Liver (tissue), 3 donors: ENCODE data around the gene TBX2.

Experiments
- RAD21 ChIP-seq, 2 donors: IDR thresholded peaks; 2 replicates each; pipeline ENCODE4 v1.6.1; 2016; ENCODE audit warnings: antibody characterized with exemption in 2 of 2, mild to moderate bottlenecking in 2 of 2
- SP1 ChIP-seq: IDR thresholded peaks from 2 replicates; pipeline ENCODE4 v1.6.1; 2018; ENCODE audit warnings: antibody characterized with exemption, mild to moderate bottlenecking
- TAF1 ChIP-seq: conservative IDR thresholded peaks from 2 replicates; pipeline ENCODE4 v1.6.1; 2016; ENCODE audit warnings: antibody characterized with exemption, mild to moderate bottlenecking
- YY1 ChIP-seq: IDR thresholded peaks from 2 replicates; pipeline ENCODE4 v1.6.1; 2016; ENCODE audit warnings: antibody characterized with exemption, mild to moderate bottlenecking
- TF ChIP-seq, protein P1 (sequence below): fragments of 150-350 bp; IDR thresholded peaks from 2 replicates; pipeline ENCODE4 v1.5.1; 2017; ENCODE audit warnings: improper control_type of control experiment, low read depth, low read length; ENCODE audit not compliant: missing input control
- TF ChIP-seq, protein P2 (sequence below): IDR thresholded peaks from 2 replicates; pipeline ENCODE4 v1.6.1; 2016; ENCODE audit warnings: antibody characterized with exemption
- TF ChIP-seq, protein P3 (sequence below): IDR thresholded peaks from 2 replicates; pipeline ENCODE4 v1.6.1; 2016; ENCODE audit warnings: antibody characterized with exemption
- TF ChIP-seq, protein P4 (sequence below): IDR thresholded peaks from 2 replicates; pipeline ENCODE4 v1.6.1; 2016; ENCODE audit warnings: antibody characterized with exemption
- donor health status: healthy.
- donor health status: healthy.

GRCh38 chr17:61394630-61395408 lies 4.8 kb upstream of the TBX2 start:
- TF ChIP-seq, protein P1, sequence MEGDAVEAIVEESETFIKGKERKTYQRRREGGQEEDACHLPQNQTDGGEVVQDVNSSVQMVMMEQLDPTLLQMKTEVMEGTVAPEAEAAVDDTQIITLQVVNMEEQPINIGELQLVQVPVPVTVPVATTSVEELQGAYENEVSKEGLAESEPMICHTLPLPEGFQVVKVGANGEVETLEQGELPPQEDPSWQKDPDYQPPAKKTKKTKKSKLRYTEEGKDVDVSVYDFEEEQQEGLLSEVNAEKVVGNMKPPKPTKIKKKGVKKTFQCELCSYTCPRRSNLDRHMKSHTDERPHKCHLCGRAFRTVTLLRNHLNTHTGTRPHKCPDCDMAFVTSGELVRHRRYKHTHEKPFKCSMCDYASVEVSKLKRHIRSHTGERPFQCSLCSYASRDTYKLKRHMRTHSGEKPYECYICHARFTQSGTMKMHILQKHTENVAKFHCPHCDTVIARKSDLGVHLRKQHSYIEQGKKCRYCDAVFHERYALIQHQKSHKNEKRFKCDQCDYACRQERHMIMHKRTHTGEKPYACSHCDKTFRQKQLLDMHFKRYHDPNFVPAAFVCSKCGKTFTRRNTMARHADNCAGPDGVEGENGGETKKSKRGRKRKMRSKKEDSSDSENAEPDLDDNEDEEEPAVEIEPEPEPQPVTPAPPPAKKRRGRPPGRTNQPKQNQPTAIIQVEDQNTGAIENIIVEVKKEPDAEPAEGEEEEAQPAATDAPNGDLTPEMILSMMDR: no peak
- no peak for TF ChIP-seq SP1
- TF ChIP-seq, protein P2, sequence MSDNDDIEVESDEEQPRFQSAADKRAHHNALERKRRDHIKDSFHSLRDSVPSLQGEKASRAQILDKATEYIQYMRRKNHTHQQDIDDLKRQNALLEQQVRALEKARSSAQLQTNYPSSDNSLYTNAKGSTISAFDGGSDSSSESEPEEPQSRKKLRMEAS: no peak
- TF ChIP-seq, protein P3, sequence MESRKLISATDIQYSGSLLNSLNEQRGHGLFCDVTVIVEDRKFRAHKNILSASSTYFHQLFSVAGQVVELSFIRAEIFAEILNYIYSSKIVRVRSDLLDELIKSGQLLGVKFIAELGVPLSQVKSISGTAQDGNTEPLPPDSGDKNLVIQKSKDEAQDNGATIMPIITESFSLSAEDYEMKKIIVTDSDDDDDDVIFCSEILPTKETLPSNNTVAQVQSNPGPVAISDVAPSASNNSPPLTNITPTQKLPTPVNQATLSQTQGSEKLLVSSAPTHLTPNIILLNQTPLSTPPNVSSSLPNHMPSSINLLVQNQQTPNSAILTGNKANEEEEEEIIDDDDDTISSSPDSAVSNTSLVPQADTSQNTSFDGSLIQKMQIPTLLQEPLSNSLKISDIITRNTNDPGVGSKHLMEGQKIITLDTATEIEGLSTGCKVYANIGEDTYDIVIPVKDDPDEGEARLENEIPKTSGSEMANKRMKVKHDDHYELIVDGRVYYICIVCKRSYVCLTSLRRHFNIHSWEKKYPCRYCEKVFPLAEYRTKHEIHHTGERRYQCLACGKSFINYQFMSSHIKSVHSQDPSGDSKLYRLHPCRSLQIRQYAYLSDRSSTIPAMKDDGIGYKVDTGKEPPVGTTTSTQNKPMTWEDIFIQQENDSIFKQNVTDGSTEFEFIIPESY: no peak
- TF ChIP-seq TAF1: no peak
- no peak for TF ChIP-seq RAD21 (IDR thresholded peaks at IDR 0.05)
- TF ChIP-seq YY1: no peak
- TF ChIP-seq, protein P4, sequence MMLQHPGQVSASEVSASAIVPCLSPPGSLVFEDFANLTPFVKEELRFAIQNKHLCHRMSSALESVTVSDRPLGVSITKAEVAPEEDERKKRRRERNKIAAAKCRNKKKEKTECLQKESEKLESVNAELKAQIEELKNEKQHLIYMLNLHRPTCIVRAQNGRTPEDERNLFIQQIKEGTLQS: no peak
